ENCODE measurements around the gene OR1B1. TPM values are rescaled to one million over a fixed set of nuclear protein-coding genes. Genes with fewer than 3 reads are reported as not detected.

OR1B1 gene
- total and polyA plus RNA-seq, 2 of the 8 experiments (the other 6 are each of a cell fraction or from before 2014, with no cell fraction given), result not detected

DNA sequence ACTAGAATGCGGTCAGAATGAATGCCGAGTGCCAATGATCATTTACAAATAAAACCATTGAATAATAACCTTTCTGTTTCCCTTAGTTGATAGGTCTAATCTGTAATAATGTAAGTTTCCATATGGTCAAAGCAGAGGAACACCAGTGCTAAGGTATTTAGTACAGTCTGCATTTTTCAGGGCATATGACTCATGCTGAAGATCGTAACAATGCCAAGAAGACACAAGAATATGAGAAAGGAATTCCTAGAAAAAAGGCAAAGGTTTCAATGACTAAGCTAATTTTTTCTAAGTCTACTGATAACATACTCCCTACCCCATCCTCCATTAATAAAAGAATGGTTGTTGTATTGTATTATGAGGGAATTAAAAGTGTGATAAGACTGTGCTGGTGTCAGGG is 77.1 kb downstream of the OR1B1 start:
- H3K36me3 ChIP-seq (ENCODE audit: control insufficient read depth in 2 of 4, insufficient read depth in 4 of 4, low read length in 3 of 4), result no peaks in the 10 kb centered on the region
- H3K4me3 ChIP-seq (ENCODE audit: extremely low read depth in 1 of 4, insufficient read depth in 2 of 4, low read depth in 3 of 4, low read length in 4 of 4), result no peak overlapping the region
- no peak overlapping the region for H3K4me2 ChIP-seq (ENCODE audit: insufficient read depth in 1 of 2, low read depth in 2 of 2, low read length in 2 of 2)
- ChIA-PET POLR2A (ENCODE audit: partially characterized antibody) (no interaction called here), CTCF (ENCODE audit: partially characterized antibody) (no interaction called here)
- no peak overlapping the region for H3K4ac ChIP-seq (replicated peaks; ENCODE audit: insufficient read length, low read depth, low read length)
- no peaks in the 10 kb centered on the region for H3K79me2 ChIP-seq (ENCODE audit: control insufficient read depth in 1 of 2, insufficient read depth in 2 of 2, low read length in 2 of 2)
- H4K5ac ChIP-seq (ENCODE audit: insufficient read length, low read depth, low read length), result no peak overlapping the region
- H4K8ac ChIP-seq (ENCODE audit: extremely low read depth, insufficient read depth, low read length), result no peak overlapping the region
- no peak overlapping the region for H2BK20ac ChIP-seq (ENCODE audit: low read length)
- H3K9me3 ChIP-seq (ENCODE audit: insufficient read depth in 2 of 2, low read depth in 1 of 2, low read length in 1 of 2), result peaks cover 28 to 41% of the 10 kb centered on the region in 2 experiments
- H2BK5ac ChIP-seq (ENCODE audit: low read depth, low read length), result no peak overlapping the region
- H2AFZ ChIP-seq (ENCODE audit: low read length), result no peak overlapping the region
- no peak overlapping the region for H4K91ac ChIP-seq (replicated peaks; ENCODE audit: insufficient read length, low read length)
- no peak overlapping the region for H2AK5ac ChIP-seq (ENCODE audit: low read depth, low read length)
- H3K79me1 ChIP-seq (ENCODE audit: low read depth, low read length), result no peaks in the 10 kb centered on the region
- 81% methylated on average over 3 of the region's 3 CpGs; no CpG with 5 or more reads in 1 of the 2 experiments for WGBS, 2 experiments (ENCODE audit: extremely low coverage in 1 of 2, insufficient coverage in 1 of 2, insufficient read length in 1 of 2, insufficient replicate concordance in 2 of 2, low coverage in 1 of 2, low lambda C conversion rate in 2 of 2, missing lambda C conversion rate in 1 of 2)
- no peaks in the 10 kb centered on the region for H4K20me1 ChIP-seq (replicated peaks in 1 of 2; ENCODE audit: control insufficient read depth in 1 of 2, insufficient read depth in 2 of 2, low read length in 2 of 2)
- no peak overlapping the region for H3K56ac ChIP-seq (replicated peaks; ENCODE audit: insufficient read length, low read depth, low read length)
- H3K23ac ChIP-seq (ENCODE audit: insufficient read length), result no peak overlapping the region
- H3K27ac ChIP-seq (ENCODE audit: low read depth, low read length), result no peak overlapping the region
- no peak overlapping the region for H2BK120ac ChIP-seq (replicated peaks; ENCODE audit: low read depth, low read length)
- no peak overlapping the region for H2BK12ac ChIP-seq (ENCODE audit: low read depth, low read length)
- DNase-seq (ENCODE audit: low read depth in 1 of 2, low spot score in 2 of 2) (no peak), FAIRE-seq (no peak)
- no peaks in the 10 kb centered on the region for H3K23me2 ChIP-seq (ENCODE audit: low read depth, low read length)
- H3K4me1 ChIP-seq (replicated peaks in 1 of 4; ENCODE audit: control insufficient read depth in 3 of 4, insufficient read depth in 4 of 4, low read length in 3 of 4), result no peaks in the 10 kb centered on the region
- no peak overlapping the region for H3K14ac ChIP-seq (ENCODE audit: insufficient read length)
- no peak overlapping the region for H2BK15ac ChIP-seq (ENCODE audit: low read length)
- no peak for TF ChIP-seq SP4 (IDR thresholded peaks at IDR 0.05; ENCODE audit: low read length)
- no peak overlapping the region for H3K9ac ChIP-seq (replicated peaks in 1 of 4; ENCODE audit: extremely low read depth in 1 of 4, low read depth in 3 of 4, low read length in 3 of 4)
- H3K18ac ChIP-seq (ENCODE audit: extremely low read depth, low read length), result no peak overlapping the region
- H3K27me3 ChIP-seq (replicated peaks in 1 of 4; ENCODE audit: control insufficient read depth in 3 of 4, extremely low read depth in 1 of 4, insufficient read depth in 3 of 4, low read length in 3 of 4), result no peaks in the 10 kb centered on the region

All from H1 (cell line).